ENCODE measurements around the gene GGCT.
"Not testable (repeated sequence)": the region's sequence is repeated elsewhere in the genome, so short reads cannot be mapped to it uniquely, and the experiment has no call there.

The GGCT gene

GRCh38 chr7:30519122-30519521, 14.5 kb upstream of the GGCT start:
- no peak for DNase-seq (ENCODE audit: insufficient read length, low spot score)
- FAIRE-seq, result no peak

- no peak for DNase-seq (ENCODE audit: insufficient read length, low spot score)
- no peak for FAIRE-seq
Observed at GRCh38 chr7:30515761-30516160, 11.1 kb upstream of the GGCT start.

GRCh38 chr7:30514776-30515175, 10.1 kb upstream of the GGCT start:
- FAIRE-seq (no peak), DNase-seq (ENCODE audit: insufficient read length, low spot score) (no peak)

- DNase-seq (ENCODE audit: insufficient read length, low spot score) (no peak), FAIRE-seq (no peak)
Observed at GRCh38 chr7:30514177-30514576, 9.5 kb upstream of the GGCT start.

- FAIRE-seq, result no peak
- DNase-seq (ENCODE audit: insufficient read length, low spot score), result no peak
Observed at GRCh38 chr7:30513762-30514161, 9.1 kb upstream of the GGCT start.

- DNase-seq (ENCODE audit: insufficient read length, low spot score), result no peak
- FAIRE-seq, result no peak
Observed at GRCh38 chr7:30511973-30512662, 7.5 kb upstream of the GGCT start.

GRCh38 chr7:30511494-30511893, 6.9 kb upstream of the GGCT start:
- no peak for DNase-seq (ENCODE audit: insufficient read length, low spot score)
- FAIRE-seq, result no peak

- DNase-seq (ENCODE audit: insufficient read length, low spot score) (no peak), FAIRE-seq (peak; percentile 86)
Observed at GRCh38 chr7:30510124-30511075, 5.8 kb upstream of the GGCT start.

- DNase-seq (ENCODE audit: insufficient read length, low spot score); FAIRE-seq: not testable (repeated sequence)
Observed at GRCh38 chr7:30509171-30509857, 4.7 kb upstream of the GGCT start.

- FAIRE-seq; DNase-seq (ENCODE audit: insufficient read length, low spot score): not testable (repeated sequence)
Observed at GRCh38 chr7:30507346-30507900, 2.8 kb upstream of the GGCT start.

GRCh38 chr7:30505174-30505697, 607 bp upstream of the GGCT start:
- FAIRE-seq (peak; percentile 23), DNase-seq (ENCODE audit: insufficient read length, low spot score) (no peak)

GRCh38 chr7:30503274-30504212, 1.1 kb downstream of the GGCT start:
- no peak for DNase-seq (ENCODE audit: insufficient read length, low spot score)
- FAIRE-seq, result no peak

GRCh38 chr7:30502470-30503251, 2.0 kb downstream of the GGCT start:
- DNase-seq (ENCODE audit: insufficient read length, low spot score) (no peak), FAIRE-seq (no peak)

GRCh38 chr7:30501264-30501663, 3.4 kb downstream of the GGCT start:
- FAIRE-seq (no peak), DNase-seq (ENCODE audit: insufficient read length, low spot score) (no peak)

GRCh38 chr7:30493228-30493627, 11.4 kb downstream of the GGCT start:
- FAIRE-seq (no peak), DNase-seq (ENCODE audit: insufficient read length, low spot score) (no peak)

GRCh38 chr7:30491417-30491816, 13.2 kb downstream of the GGCT start:
- FAIRE-seq, result no peak
- no peak for DNase-seq (ENCODE audit: insufficient read length, low spot score)

- FAIRE-seq, result no peak
Observed at GRCh38 chr7:30487371-30487770, 17.3 kb downstream of the GGCT start.

GRCh38 chr7:30485667-30486066, 19.0 kb downstream of the GGCT start:
- FAIRE-seq, result no peak
- no peak for DNase-seq (ENCODE audit: insufficient read length, low spot score)

More at GRCh38 chr7:30487371-30487770, 17.3 kb downstream of the GGCT start:
- no peak for DNase-seq (ENCODE audit: insufficient read length, low spot score)

- DNase-seq (ENCODE audit: insufficient read length, low spot score); FAIRE-seq: not testable (repeated sequence)
Observed at GRCh38 chr7:30481416-30481815, 23.2 kb downstream of the GGCT start.
